Measurements from ENCODE around the gene FCER1G.
"Not testable (repeated sequence)": the region's sequence is repeated elsewhere in the genome, so short reads cannot be mapped to it uniquely, and the experiment has no call there.

FCER1G gene

DNA sequence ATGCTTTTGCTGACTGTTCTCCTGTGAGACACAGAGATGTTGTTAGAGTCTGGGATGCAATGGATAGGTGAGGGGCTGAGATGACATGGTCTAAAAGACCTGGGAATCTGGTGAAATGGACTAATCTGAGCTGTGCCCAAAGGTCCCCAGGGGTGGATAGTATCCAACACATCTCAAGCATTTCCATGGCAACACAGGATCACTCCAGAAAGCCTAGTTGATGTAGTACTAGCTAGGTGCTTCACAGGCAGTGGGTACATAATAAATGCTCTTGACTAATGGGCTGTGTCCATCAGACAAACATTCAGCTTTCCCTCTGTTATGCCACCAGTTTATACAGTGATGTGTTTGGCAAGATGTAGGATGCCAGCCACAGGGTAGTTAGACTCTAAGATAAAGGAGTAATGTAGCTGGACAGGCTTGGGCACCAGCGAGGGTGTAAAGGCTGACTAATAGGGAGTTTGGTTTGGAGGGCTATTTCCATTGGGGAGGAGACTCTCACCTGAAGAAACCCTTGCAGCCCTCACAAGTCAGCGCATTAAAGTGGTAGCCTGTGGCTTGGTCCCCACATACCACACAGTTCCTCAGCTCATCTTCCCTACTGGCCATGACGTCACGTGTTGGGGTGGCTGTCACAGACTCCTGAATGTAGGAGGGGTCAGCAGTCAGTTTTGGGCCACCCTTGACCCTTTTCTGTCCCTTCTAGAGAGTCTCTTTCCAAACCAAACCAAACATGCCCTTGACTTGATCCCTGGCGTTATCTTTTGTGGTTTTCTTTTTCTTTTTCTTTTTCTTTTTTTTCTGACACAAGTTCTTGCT, 21.1 kb downstream of the FCER1G start:
- no peak for DNase-seq

DNA sequence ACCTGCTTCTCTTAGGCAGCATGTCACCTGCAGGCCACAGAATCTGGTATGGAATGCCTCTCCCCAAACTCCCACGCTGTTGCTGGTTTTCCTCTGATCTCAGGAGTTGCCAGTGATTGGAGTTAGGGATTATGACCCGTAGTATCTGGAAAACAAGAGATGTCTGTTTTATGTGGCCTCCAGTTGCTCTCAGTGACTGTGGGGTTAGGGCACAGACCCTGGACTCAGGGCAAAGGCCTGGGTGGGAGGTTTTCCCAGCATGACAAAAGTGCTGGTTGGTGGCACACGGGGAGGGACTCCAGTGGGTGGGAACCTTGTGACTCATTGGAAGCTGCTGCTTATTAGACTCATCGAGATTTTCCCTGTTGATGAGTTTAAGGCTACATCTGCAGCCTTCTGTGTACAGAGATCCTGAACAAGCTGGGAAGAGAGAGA, 23.0 kb downstream of the FCER1G start, which contains the start of gene NR1I3:
NR1I3 (minus strand) TSS at position 165 of the 435 bp plus-strand sequence. CDS start 1,638 bp downstream, outside the sequence.
- DNase-seq = no peak

DNA sequence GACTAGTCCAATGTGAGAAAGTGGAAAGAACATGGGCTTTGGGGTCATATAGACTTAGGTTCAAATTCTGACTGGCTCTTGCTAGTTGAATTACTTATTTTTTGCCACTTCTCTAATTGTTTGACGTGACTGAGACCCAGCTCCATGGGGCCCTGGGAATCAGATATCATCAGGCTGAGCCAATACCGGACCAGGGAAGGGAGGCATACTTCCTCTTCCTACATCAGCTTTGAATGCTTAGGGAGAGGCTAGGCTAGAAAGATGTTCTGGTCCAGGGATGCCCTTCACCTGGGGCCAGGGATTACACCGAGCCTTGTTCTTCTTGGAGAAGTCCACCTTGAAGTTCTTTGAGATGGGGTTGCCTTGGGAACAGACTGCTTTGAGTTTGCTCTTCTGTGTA, 26.6 kb downstream of the FCER1G start:
- no peak for DNase-seq

DNA sequence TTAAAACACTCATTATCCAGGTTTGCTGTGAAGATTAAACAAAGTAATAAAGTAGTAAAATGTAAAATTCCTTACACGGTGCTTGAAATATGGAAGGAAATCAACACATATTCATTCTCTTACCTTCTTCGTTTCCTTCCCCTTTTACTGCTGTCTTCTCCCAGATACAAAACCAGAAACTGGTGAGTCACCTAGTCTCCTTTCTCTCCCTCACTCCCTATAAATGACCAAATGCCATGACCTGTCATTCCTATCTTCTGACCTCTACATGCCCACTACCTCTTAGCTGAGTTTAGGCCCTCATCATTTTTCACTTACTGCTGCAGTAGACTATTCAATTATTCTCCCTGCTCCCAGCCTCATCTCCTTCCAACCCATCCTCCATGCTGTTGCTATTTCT, 27.2 kb downstream of the FCER1G start:
- DNase-seq = no peak

DNA sequence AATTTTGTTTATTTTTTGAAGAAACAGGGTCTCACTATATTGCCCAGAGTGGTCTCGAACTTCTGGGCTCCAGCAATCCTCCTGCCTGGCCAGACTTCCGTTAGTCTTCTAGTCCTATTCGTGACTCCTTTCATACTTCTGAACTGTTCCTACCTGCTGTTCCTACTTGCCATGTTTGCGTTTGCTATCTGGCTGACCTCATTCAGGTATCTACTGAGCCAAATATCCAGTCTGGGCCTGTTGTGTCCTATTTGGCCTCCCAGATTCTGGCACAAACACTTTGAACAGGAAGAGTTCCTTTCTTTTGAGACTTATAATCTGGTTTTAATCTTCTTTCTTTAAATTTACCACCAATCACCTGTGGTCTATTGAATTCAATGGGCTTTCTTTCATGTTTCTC, 29.8 kb downstream of the FCER1G start:
- DNase-seq = no peak

DNA sequence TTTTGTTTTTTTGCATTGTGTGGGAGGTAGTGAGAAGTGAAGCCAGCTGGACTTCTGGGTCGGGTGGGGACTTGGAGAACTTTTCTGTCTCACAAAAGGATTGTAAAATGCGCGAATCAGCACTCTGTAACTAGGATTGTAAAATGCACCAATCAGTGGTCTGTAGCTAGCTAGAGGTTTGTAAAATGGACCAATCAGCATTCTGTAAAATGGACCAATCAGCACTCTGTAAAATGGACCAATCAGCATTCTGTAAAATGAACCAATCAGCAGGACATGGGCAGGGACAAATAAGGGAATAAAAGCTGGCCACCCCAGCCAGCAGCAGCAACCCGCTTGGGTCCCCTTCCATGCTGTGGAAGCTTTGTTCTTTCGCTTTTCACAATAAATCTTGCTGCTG, 35.0 kb downstream of the FCER1G start:
- not testable (repeated sequence) for DNase-seq

DNA sequence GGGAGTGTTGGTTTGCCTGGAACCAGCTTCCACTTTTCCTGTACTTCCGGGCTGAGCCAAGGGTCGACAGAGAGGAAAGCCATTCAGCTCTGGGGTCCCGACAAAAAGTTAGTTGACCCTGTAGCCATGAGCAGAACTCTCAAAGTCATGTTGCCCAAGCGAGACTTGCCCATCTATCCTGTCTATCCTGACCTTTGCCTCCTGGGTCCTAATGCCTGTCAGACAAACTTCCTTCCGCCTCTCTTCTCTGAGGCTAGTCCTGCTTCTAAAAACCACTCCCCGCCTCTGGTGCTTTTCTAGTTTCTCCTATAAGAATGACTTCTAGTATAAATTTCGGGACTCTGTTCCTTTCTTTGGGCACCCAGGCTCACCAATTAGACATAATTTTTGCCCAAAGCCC, 35.7 kb downstream of the FCER1G start:
- no peak for DNase-seq

DNA sequence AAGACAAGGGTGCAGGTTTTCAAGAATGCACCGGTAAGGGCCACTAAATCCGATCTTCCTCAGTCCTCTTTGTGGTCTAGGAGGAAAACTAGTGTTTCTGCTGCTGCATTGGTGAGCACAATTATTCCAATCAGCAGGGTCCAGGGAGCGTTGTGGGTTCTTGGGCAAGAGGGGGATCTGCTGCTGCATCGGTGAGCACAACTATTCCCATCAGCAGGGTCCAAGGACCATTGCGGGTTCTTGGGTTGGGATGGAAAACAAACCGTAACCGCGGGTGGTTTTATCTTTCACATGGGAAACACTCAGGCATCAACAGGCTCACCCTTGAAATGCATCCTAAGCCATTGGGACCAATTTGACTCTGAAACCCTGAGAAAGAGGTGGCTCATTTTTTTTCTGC, 36.5 kb downstream of the FCER1G start:
- DNase-seq = no peak

DNA sequence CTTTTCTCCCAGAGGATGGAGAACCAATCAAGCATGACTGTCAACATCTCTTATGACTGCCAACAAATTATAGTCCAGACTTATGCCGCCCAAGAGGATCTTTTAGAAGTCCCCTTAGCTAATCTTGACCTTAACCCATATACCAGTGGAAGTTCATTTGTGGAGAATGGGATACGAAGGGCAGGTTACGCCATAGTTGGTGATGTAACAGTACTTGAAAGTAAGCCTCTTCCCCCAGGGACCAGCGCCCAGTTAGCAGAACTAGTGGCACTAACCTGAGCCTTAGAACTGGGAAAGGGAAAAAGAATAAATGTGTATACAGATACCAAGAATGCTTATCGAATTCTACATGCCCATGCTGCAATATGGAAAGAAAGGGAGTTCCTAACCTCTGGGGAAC, 40.2 kb downstream of the FCER1G start:
- not testable (repeated sequence) for DNase-seq

DNA sequence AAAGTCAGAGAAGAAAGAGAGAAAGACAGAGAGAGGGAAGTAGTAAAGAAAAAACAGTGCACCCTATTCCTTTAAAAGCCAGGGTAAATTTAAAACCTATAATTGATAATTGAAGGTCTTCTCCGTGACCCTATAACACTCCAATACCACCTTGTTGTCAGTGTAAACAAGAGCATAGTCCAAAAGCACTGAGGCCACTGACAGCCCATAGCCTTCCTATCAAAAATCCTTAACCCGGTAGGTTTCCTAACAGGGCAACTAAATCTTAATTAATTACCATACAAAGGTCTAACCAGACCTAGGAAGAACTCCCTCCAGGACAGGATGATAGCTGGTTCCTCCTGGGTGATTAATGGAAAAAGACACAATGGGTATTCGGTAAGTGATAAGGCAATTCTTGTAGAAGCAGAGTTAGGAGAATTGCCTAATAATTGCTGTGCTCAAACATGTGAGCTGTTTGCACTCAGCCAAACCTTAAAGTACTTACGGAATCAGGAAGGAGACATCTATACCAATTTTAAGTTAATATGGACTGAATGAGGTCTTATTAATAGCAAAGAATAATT, 40.9 kb downstream of the FCER1G start:
- not testable (repeated sequence) for DNase-seq

DNA sequence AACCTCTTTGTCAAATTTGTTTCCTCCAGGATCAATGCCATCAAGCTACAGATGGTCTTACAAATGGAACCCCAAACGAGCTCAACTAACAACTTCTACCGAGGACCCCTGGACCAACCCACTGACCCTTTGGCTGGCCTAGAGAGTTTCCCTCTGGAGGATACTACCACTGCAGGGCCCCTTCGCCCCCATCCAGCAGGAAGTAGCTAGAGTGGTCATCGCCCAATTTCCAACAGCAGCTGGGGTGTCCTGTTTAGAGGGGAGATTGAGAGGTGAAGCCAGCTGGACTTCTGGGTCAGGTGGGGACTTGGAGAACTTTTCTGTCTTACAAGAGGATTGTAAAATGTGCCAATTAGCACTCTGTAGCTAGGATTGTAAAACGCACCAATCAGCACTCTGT, 42.0 kb downstream of the FCER1G start:
- DNase-seq = not testable (repeated sequence)

DNA sequence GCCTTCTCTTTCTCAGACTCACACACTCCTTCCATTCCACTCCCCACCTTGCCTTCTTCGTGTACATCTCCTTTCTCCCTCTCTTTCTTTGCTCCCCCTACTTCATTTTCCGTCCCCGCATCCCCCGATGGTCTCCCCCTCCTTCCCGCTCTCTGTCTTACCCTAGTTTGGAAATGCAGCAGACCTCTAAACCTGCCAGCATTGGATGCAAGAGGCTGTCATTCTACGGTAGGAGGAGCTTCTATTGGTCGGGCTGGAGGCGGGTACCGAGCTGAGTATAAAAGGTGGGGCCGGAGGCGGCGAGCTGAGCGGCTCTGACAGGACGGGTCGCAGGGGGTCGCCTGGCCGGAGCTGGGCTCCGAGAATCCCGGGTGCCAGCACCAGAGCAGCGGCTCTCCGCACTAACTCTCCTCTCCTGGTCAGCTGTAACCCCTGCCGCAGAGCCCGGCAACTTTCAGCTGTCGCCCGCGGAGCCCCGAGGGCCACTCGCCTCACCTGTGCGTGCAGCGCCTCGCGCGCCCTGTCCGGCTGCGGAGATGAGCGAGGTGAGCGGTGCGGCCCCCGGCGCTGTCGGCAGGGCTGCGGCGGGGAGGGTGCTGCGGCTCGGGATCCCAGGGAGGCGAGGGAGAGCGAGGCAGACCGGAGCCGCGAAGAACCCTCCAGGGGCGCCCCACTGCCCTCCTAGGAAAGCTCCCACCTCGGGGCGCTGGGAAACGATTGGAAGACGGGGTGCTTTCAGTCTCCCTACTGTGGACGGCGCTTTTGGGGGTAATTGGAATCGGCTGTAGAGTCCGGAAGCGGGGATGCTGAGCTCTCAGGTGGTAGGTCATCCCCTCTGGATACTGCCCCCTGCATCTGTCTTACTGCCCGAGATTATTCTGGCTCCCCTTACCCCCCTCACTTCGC, 43.6 kb downstream of the FCER1G start, which contains the start of gene PCP4L1:
PCP4L1 (plus strand) TSS at position 307 of the 906 bp plus-strand sequence; CDS start at position 537, 230 bp downstream.
- no peak for DNase-seq

DNA sequence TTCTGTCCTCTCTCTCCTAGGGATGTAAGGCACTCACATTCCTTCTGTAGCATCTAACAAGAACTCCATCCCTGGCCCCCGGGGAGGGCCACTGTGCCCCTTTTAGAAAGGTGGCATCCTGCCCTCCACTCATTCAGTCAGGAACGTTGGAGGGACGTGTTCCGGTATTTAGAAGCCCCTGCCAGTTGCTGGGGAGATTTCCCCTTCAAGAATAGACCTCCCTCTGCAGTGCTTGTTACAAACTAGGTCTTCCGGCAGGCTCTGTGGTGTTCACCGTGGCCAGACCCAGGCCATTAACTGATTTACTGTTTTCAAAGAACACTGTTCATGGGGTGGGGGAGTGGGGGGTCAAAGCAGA, 44.2 kb downstream of the FCER1G start:
- no peak for DNase-seq

DNA sequence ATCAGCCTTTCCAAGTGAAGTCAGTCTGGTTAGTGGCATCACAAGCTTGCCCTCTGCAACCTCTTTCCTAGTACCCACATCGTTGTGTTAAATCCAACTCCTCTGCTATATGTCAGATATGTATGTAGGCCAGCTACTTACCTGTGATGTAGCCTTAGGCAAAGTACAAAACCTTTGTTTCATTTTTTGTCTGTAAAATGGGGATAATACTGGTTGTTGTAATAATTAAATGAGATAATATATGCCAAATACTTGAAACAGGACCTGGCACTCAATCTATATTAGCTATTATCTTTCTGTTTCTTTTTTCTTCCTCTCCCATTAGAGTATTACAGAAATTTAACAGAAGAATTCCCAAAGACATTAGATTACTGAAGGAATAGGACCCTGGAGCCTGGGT, 44.7 kb downstream of the FCER1G start:
- no peak for DNase-seq

DNA sequence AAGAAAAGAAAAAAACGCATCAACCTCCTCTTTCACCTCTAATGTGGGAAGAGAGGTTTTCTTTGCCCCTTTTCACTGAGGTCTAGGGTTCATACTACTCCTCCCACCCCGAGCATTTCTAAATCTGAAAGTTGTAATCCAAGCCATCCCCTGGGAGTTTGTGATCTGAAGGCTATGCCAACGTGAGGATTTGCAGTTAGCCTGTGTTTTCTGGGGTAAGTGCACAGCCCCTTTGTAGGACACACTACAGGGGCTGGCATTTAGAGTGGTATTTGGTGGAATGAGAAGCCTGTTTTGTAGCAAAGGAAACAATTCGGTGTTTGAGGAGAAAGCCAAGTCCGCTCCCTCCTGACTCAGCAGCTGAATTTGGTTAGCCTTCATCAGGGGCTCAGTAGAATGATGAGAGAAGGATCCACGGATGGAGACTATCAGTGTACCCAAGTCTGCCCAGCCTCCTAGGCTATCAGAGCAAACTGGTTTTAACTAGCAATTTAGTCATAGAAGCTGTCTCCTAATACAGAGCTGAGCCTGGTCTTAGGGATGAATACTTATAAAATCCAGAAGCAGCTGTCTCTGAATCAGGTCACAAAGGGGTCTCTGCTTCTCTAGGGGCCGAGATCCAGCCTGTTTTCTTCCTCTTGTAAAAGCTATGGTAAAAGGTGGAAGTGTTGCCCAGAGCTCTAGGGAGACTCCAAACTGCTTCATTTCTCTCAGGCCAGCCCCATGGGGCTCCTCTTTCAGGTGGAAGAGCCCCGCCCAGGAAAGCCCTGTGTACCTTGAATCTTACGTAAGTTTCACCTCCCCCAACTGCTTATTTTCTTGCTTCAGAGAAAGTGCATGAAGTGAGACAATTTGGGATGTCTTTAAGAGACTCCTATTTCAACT, 45.5 kb downstream of the FCER1G start:
- DNase-seq = peak; percentile 36

DNA sequence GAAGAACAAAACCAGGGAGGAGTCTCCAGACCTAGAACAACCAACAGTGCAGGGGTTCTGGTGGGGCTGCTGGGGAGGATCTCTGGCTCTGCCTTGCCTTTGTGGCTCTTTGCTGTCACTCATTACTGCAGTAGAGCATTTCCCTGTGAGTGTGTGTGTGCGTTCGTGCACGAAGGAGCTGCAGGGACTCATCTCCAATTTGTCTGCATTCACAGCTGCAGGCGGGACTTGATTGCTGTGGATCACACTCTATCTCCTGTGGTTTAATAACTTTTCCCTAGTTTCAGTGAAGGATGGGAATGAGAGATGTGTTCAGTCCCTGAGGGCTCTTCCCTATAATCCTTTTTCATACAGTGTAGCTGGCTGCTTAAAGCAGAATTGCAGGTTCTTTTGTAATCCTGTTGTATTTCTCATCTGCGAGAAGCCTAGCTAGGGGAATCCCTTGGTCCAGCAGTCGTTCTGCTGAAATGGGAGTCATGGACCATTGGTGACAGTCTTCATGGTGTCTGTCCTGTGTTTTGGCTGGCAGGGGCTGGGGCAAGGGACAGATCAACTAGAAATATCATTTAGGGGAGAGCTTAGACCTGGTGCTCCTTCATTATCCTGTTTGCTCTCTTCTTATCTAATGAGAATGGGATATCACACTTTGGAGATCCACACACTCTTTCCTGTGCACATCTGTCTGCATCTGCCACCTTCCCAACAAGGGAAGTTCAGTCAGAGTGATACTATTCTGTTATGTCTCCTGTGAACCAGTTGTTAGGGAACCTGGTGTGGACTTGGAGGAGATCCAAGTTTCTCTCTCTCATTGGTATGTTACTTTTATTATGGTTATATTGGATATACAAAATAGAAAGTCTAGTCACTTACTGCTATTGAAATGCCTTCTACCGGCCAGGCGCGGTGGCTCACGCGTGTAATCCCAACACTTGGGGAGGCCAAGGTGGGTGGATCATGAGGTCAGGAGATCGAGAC, 46.5 kb downstream of the FCER1G start:
- DNase-seq = no peak

DNA sequence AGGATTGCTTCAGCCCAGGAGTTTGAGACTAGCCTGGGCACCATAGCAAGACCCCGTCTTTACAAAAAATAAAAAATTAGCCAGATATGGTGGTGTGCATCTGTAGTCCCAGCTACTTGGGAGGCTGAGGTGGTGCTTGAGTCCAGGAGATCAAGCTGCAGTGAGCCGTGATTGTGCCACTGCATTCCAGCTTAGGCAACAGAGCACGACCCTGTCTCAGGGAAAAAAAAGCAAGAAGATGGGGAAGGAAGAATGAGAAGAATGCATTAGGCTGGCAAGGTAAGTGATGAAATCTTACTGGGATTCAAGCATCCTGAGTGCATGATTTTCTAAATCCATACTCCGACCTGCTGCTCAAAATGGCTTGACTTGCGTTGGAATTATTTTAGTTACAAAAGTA, 50.2 kb downstream of the FCER1G start:
- no peak for DNase-seq

DNA sequence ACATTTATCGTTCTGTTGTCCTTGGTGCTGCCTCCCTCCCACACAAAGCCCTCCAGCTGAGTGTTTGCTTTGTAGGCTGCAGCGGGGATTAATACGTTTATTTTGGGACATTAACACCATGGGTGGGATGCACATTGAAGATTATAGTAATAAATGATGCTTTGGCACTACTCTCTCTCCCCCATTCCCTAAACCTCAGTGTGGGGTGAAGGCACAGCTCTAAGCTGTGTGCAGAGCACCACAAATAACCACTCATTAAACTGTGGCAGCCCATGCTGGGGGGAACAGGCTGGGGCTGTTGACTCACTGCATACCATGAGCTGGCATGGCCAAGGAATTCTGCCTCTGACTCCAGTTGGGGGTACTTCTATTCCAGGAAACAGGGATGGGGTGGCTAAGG, 51.1 kb downstream of the FCER1G start:
- DNase-seq = no peak

DNA sequence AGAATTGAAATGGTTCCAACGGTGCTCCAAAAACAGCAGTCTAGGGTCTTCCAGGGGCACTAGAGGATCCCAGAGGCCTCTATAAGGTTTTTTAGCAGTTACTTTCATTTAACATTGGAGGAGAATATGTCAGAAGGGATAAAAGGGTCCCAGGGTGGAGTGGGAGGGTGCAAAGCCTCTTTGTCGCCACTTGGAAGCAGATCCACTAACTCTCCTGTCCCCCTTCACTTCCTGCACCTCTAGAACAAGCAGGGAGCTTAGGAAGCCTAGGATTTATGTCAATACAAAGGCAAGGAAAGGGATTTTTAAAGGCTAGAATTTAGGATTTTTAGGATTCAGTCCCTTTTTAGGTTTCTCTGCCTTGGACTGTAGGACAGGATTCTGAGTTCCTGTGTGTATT, 51.7 kb downstream of the FCER1G start:
- no peak for DNase-seq

DNA sequence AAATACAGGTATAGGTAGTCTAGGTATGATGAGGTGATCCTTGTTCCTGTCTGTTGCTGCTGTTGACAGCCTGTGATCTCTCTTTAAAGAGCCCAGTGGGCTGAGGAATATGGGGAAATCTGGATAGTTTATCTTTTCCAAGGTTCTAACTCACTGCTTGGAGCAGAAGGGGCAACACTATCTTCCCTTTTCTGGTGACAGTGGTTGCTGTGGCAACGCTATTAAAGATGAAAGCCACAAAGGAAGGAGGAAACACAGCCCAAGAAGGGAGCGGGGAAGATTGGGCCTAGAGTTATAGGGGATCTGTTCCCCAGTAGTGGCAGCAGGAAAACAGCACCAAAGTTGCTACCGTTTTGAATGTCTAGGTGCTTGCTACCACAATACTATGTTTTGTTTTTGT, 52.2 kb downstream of the FCER1G start:
- no peak for DNase-seq

Data from NCI-H2107 (cell line).